HG02973 (cell line): ENCODE data around the gene ZNF524.

Experiments
- ATAC-seq: cut with Tn5 transposase; IDR thresholded peaks from one replicate; pipeline ENCODE4 v1.9.1; 2021; ENCODE audit warnings: moderate library complexity; ENCODE audit not compliant: unreplicated experiment

Gene ZNF524

DNA sequence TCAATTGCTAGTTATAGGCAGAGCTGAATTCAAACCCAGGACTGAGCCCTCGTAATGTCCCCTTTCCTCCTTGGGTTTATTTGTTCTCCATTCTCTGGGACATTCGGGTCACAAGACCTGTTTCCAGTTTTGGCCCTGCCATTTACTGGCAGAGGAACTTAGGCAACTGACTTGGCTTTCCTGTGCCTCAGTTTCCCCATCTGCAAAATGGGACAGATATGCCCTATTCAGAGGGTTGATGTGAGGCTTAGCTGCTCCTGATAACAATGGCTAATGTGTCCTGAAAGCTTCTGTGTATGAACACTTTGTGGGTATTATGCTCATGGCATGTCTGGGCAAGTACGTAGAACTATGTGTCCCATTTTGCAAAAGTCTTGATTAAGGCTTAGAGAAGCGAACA lies 996 bp downstream of the ZNF524 start:
- ATAC-seq = no peak

DNA sequence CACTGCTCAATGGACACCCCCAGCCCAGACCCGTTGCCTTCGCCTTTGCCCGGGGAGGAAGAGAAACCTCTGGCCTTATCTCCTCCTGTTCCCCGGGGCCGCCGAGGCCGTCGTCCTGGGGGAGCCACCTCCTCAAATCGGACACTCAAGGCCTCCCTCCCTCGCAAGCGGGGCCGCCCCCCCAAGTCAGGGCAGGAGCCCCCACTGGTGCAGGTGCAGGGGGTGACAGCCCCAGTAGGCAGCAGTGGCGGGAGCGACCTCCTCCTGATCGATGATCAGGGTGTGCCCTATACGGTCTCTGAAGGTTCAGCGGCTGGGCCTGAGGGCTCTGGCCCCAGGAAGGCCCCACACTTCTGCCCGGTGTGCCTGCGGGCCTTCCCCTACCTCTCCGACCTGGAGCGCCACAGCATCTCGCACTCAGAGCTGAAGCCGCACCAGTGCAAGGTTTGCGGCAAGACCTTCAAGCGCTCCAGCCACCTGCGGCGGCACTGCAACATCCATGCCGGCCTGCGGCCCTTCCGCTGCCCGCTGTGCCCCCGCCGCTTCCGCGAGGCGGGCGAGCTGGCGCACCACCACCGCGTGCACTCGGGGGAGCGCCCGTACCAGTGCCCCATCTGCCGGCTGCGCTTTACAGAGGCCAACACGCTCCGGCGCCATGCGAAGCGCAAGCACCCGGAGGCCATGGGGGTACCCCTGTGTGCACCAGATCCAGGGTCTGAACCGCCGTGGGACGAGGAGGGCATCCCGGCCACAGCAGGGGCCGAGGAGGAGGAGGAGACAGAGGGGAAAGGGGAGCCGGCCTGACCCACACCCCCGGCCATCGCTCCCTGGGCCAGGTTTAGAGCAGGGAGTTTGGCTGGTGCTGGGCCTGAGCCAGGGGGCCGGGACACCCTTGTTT lies 2.3 kb downstream of the ZNF524 start:
- ATAC-seq = no peak

DNA sequence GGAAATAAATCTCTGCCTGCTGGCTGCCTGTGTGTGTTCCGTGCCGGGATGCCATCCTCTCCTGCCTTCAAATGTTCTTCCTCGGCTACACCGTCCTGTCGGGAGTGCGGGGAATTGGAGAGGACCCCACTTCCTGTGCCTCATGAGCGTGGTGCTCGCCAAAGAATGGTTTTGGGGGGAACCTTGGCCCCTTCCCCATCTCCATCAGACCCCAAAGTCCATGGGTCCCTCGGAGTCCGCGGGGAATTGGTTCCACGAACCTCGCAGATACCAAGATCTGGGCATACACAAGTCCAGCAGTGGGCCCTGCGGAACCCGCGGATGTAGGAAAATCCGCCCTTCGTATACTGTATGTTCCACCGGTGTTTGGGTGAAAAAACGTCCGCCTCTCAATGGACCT lies 3.0 kb downstream of the ZNF524 start:
- no peak for ATAC-seq

DNA sequence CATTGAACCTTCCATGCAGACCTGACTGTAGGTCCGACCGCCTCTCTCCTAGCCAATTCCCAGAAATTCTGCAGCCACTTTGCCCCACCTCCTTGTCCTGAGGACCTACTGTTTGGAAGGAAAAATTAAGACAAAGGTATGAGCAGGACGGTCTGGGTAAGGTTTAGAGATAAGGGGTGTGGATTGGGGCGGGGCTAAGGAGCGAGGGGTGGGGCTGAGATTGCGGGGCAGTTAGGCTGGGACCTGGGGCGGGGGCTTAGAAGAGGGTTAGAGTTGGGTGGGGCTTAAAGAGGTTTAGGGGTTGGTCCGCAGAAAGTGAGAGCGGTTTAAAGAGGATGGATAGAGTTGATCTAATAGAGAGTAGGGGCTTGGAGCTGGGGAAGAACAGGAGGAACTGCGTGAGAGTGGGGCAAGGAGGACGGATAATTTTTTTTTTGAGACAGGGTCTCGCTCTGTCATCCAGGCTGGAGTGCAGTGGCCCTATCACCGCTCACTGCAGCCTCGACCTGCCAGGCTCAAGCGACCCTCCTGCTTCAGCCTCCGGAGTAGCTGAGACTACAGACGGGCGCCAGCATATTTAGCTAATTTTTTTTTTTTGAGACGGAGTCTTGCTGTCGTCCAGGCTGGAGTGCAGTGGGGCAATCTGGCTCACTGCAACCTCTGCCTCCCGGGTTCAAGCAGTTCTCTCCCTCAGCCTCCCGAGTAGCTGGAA lies 3.6 kb downstream of the ZNF524 start:
- no peak for ATAC-seq

- ATAC-seq = peak; percentile 55
Observed at GRCh38 chr19:55605207-55605636, 5.1 kb downstream of the ZNF524 start.

DNA sequence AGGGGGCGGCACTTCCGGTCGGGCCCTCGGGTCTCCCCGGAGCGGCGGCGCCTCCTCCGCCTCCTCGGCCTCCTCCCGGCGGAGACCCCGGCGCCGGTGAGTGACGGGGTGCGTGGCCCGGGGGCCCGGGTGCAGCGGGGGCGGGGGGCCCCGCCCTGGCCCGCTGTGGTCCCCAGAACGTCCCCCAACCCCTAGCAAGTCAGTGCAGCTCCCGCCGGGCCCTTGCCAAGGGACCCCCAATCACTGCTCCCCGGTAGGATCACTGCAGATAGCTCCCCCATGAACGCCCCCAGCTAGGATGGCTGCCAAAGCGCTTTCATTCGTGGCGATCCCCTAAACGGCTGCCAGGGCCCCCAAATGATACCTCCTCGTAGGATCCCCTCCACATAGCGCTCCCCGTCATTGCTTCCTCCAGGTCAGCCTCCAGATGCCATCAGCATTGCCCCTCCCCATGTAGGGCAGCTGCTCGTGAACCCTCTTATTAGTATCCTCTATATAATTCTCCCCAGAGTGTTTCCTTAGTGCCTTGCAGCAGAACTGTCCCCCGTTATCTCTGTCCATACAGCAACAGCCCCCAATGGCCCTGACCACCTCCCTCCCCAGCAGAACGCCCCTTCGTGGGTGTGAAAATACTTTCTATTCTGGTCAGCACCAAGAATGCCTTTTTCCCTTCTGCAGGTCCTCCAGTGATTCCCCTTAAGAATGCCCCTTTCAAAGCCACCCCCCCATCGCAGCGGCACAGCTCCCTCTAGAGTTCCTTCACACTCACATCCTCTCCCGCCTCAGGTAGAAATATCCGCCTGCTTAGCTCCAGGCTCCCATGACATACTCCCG lies 5.8 kb downstream of the ZNF524 start, which contains the start of gene ZNF865:
Gene ZNF865, plus strand, starts transcription at position 11 of the 834 bp plus-strand sequence. CDS start 7,972 bp downstream, outside the sequence.
- peak; percentile 37 for ATAC-seq

GRCh38 chr19:55606471-55606787 lies 6.3 kb downstream of the ZNF524 start:
- no peak for ATAC-seq

DNA sequence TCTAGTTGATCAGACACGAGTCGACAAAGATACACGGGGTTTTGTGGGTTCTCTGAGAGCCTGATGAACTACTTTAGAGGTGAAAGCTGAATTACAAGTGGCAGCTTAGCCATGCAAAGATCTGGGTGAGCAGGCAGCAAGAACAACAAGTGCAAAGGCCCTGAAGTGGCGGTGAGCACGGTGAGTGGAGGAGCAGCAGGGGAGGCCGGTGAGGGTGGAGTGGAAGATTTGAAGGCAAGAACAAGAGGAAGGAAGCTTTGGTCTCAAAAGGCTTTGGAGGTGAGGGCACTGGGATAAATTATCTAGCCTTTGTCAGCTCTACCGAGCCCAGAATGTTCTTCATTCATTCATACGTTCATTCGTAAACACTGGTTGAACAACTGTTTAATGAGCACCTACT lies 6.7 kb downstream of the ZNF524 start:
- ATAC-seq = no peak

- no peak for ATAC-seq
Observed at GRCh38 chr19:55609326-55609725, 9.2 kb downstream of the ZNF524 start.

- ATAC-seq = no peak
Observed at GRCh38 chr19:55611300-55611982, 11.4 kb downstream of the ZNF524 start.

GRCh38 chr19:55611983-55612645 lies 12.0 kb downstream of the ZNF524 start:
- ATAC-seq = no peak

GRCh38 chr19:55613396-55613795 lies 13.3 kb downstream of the ZNF524 start:
- ATAC-seq = no peak

DNA sequence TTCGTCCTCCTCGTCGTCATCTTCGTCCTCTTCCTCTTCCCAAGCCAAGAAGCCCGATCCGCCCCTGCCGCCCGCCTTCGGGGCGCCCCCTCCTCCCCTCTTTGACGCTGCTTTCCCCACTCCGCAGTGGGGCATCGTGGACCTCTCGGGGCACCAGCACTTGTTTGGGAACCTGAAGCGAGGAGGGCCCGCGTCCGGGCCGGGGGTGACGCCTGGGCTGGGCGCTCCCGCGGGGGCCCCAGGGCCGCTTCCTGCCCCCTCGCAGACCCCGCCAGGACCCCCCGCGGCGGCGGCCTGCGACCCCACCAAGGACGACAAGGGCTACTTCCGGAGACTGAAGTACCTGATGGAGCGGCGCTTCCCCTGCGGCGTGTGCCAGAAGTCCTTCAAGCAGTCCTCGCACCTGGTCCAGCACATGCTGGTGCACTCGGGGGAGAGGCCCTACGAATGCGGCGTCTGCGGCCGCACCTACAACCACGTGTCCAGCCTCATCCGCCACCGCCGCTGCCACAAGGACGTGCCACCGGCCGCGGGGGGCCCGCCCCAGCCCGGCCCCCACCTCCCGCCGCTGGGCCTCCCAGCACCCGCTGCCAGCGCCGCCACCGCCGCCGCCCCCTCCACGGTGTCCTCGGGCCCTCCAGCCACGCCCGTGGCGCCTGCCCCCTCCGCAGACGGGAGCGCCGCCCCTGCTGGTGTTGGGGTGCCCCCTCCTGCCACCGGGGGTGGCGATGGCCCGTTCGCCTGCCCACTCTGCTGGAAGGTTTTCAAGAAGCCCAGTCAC lies 14.0 kb downstream of the ZNF524 start:
- ATAC-seq = no peak

- no peak for ATAC-seq
Observed at GRCh38 chr19:55614711-55615542, 14.8 kb downstream of the ZNF524 start.

- no peak for ATAC-seq
Observed at GRCh38 chr19:55615543-55616394, 15.7 kb downstream of the ZNF524 start.

DNA sequence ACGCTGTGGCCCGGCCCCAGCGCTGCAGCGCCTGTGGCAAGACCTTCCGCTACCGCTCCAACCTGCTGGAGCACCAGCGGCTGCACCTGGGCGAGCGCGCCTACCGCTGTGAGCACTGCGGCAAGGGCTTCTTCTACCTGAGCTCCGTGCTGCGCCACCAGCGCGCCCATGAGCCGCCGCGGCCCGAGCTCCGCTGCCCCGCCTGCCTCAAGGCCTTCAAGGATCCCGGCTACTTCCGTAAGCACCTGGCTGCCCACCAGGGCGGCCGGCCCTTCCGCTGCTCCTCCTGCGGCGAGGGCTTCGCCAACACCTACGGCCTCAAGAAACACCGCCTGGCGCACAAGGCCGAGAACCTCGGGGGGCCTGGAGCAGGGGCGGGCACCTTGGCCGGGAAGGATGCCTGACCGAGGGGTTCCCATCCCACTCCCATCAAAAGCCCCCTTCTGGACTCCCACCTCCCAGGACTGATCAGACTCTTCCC lies 16.3 kb downstream of the ZNF524 start:
- no peak for ATAC-seq

DNA sequence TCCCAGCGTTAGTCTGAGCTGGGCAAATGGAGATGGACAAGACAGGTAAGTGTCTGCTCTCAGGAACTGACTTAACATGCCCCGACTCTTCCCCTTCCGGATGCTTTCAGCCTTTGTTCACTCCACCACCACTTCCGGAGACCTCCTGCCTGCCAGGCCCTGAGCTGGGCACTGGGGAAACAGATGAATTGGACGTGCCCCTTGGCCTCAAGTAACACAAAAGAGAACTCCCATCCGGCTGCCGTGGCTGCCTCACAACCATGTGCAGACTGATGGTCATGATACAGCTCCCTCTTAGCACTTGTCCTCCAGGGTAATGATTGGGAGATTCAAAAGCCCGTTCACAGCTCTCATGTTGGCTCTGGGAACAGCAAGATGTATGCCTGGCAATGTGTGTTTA lies 17.3 kb downstream of the ZNF524 start:
- ATAC-seq = no peak
